T-helper 22 cell (primary cell): Measurements from ENCODE around the gene TMEM100.

Experiments
- DNase-seq: peaks from one replicate; pipeline ENCODE4 v3.0.0-alpha.2; 2020; ENCODE audit warnings: low read depth

TMEM100 gene

GRCh38 chr17:55743103-55743679 is 20.5 kb upstream of the TMEM100 start:
- DNase-seq: no peak

GRCh38 chr17:55742272-55743102 is 19.8 kb upstream of the TMEM100 start:
- no peak for DNase-seq

GRCh38 chr17:55741356-55741700 is 18.7 kb upstream of the TMEM100 start:
- no peak for DNase-seq

GRCh38 chr17:55740511-55741355 is 18.1 kb upstream of the TMEM100 start:
- DNase-seq: no peak

- DNase-seq: no peak
These were observed 15.4 kb upstream of the TMEM100 start for GRCh38 chr17:55737976-55738501.

- no peak for DNase-seq
These were observed 13.2 kb upstream of the TMEM100 start for GRCh38 chr17:55735731-55736405.

- no peak for DNase-seq
These were observed 11.6 kb upstream of the TMEM100 start for GRCh38 chr17:55734128-55734781.

- DNase-seq: no peak
These were observed 9.1 kb upstream of the TMEM100 start for GRCh38 chr17:55731586-55732250.

- no peak for DNase-seq
These were observed 8.1 kb upstream of the TMEM100 start for GRCh38 chr17:55730808-55731207.

GRCh38 chr17:55730380-55730779 is 7.7 kb upstream of the TMEM100 start:
- DNase-seq: no peak

- DNase-seq: no peak
These were observed 6.8 kb upstream of the TMEM100 start for GRCh38 chr17:55729484-55729883.

GRCh38 chr17:55728833-55729232 is 6.2 kb upstream of the TMEM100 start:
- DNase-seq: no peak

GRCh38 chr17:55728361-55728760 is 5.7 kb upstream of the TMEM100 start:
- no peak for DNase-seq

- DNase-seq: no peak
These were observed 5.3 kb upstream of the TMEM100 start for GRCh38 chr17:55727920-55728319.

- no peak for DNase-seq
These were observed 4.6 kb upstream of the TMEM100 start for GRCh38 chr17:55727275-55727674.

GRCh38 chr17:55726440-55726839 is 3.8 kb upstream of the TMEM100 start:
- no peak for DNase-seq

- DNase-seq: no peak
These were observed 804 bp upstream of the TMEM100 start for GRCh38 chr17:55723488-55723848.

- no peak for DNase-seq
These were observed 488 bp downstream of the TMEM100 start for GRCh38 chr17:55722016-55722736.

- no peak for DNase-seq
These were observed 1.5 kb downstream of the TMEM100 start for GRCh38 chr17:55720919-55721836.
